Measurements from ENCODE around the gene CPO.

CPO gene

DNA sequence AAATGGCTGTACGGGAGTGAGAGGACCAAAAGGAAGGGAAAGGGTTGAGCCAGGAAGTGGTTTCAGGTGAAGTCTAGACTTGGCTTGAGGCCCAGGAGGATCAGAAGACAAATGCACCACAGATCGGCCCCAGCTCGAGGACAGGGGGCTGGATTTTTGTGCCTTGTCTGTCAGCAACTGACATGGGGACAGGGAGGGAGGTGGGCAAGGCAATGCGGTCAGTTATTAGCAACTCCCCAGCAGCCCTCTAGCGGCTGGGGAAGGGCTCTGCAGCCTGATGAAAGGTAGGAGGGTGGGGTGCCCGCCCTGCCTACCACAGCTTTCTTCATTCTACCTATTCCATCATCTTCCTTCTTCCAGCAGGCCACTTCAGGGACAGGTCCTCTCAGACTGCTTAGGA is 50.0 kb downstream of the CPO start:
- DNase-seq (ENCODE audit: insufficient read length) (peak; percentile 14), FAIRE-seq (peak; percentile 78)
- no peak for TF ChIP-seq POLR2A (IDR thresholded peaks at IDR 0.05; ENCODE audit: low read depth, low read length)
- TF ChIP-seq TAF1 (IDR thresholded peaks at IDR 0.05; ENCODE audit: borderline replicate concordance, low read depth, low read length) = no peak
- TF ChIP-seq POLR2AphosphoS5 (IDR thresholded peaks at IDR 0.05; ENCODE audit: low read depth, low read length) = no peak

DNA sequence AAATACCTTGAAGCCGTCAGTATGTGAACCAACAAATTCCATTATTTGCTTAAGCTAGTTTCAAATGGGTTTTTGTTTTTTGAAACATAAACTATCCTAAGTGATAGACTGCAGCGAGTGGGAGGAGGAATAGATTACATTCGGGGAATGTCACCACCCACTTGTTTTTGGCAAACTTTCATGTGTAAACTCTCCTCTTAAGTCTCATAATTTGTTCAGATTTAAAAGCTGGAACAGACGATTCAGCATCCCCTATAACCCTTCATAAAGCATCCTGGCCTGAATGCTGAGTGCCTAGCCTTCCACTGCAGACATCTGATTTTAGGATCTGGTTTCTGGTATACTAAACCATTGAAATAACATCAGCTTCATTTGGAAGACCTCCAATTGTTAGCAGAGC is 51.0 kb downstream of the CPO start:
- FAIRE-seq = no peak
- no peak for DNase-seq (ENCODE audit: insufficient read length)
- TF ChIP-seq POLR2AphosphoS5 (IDR thresholded peaks at IDR 0.05; ENCODE audit: low read depth, low read length) (no peak), TAF1 (IDR thresholded peaks at IDR 0.05; ENCODE audit: borderline replicate concordance, low read depth, low read length) (no peak), POLR2A (IDR thresholded peaks at IDR 0.05; ENCODE audit: low read depth, low read length) (no peak)

GRCh38 chr2:206991070-206991469 is 51.8 kb downstream of the CPO start:
- no peak for FAIRE-seq
- no peak for TF ChIP-seq POLR2A (IDR thresholded peaks at IDR 0.05; ENCODE audit: low read depth, low read length)
- no peak for TF ChIP-seq POLR2AphosphoS5 (IDR thresholded peaks at IDR 0.05; ENCODE audit: low read depth, low read length)
- TF ChIP-seq TAF1 (IDR thresholded peaks at IDR 0.05; ENCODE audit: borderline replicate concordance, low read depth, low read length) = no peak
- no peak for DNase-seq (ENCODE audit: insufficient read length)

DNA sequence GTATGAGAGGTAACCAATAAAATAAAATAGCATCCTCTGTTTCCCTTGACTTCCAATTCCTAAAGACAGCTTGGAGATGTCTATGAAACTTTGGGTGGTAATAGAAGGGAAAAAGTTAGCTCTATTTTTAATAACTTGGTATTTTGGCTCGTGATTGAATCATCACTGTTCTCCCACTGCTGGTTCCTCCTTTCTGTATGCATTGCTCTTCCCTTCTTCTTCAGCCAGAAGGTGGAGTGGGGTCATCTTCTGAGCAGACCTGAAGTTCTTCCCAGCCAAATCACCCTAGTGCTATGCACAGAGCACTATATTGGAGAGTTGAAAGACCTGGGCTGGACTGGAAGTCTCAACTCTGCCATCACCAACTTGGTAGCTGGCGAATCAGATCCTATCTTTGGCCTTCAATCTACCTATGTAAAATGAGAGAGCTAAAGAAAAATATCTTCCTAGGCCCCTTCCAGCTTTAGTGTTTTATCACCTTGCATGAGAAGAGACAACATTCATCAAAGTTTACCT is 54.1 kb downstream of the CPO start:
- no peak for DNase-seq (ENCODE audit: insufficient read length)
- FAIRE-seq = no peak
- TF ChIP-seq POLR2AphosphoS5 (IDR thresholded peaks at IDR 0.05; ENCODE audit: low read depth, low read length) (no peak), TAF1 (IDR thresholded peaks at IDR 0.05; ENCODE audit: borderline replicate concordance, low read depth, low read length) (no peak), POLR2A (IDR thresholded peaks at IDR 0.05; ENCODE audit: low read depth, low read length) (no peak)

DNA sequence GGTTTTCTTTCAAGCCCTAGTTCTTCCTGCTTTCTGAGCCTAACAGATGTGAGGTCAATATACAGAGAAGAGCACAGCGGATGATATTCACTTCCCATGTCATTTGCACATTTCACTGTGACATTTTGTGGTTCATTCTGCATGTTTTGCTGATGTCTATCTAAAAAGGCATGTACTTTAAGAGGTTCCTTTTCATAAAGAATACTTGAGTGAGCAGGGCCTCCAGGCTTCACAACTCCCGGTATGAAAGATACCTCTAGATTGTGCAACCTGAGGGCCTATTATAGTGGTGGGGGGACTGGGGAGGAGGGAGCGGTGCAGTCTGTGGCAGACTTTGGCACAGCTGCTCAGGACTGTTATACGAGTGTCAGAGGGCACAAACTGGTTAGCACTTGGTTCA is 54.6 kb downstream of the CPO start:
- no peak for FAIRE-seq
- TF ChIP-seq POLR2AphosphoS5 (IDR thresholded peaks at IDR 0.05; ENCODE audit: low read depth, low read length) (no peak), POLR2A (IDR thresholded peaks at IDR 0.05; ENCODE audit: low read depth, low read length) (no peak), TAF1 (IDR thresholded peaks at IDR 0.05; ENCODE audit: borderline replicate concordance, low read depth, low read length) (no peak)
- no peak for DNase-seq (ENCODE audit: insufficient read length)

DNA sequence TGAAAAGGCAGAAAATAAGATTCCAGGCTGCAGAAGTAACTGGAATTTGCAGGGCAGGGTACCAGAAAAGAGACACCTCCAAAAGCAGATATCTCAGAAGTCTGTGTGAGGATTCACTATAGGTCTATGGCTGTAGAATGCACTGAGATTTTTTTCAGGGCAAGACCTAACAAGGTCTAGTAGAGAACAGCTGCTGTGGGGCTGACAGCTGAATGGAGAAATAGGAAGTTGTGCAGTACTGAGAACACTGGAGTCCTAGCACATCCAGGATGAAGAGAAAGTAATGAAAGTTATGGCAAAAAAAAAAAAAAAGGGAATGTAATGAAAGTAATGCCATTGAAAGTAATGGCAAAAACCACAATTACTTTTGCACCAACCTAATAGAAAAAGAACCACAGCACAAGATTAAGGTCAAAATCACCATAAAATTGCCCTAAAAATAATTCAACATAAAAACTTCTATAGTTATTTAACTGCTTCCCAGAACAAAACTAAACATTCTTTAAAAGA is 57.3 kb downstream of the CPO start:
- TF ChIP-seq POLR2AphosphoS5 (IDR thresholded peaks at IDR 0.05; ENCODE audit: low read depth, low read length) (no peak), TAF1 (IDR thresholded peaks at IDR 0.05; ENCODE audit: borderline replicate concordance, low read depth, low read length) (no peak), POLR2A (IDR thresholded peaks at IDR 0.05; ENCODE audit: low read depth, low read length) (no peak)
- FAIRE-seq = no peak
- DNase-seq (ENCODE audit: insufficient read length) = no peak

GRCh38 chr2:207008105-207008990 is 69.0 kb downstream of the CPO start:
- FAIRE-seq (no peak), DNase-seq (ENCODE audit: insufficient read length) (no peak)
- TF ChIP-seq TAF1 (IDR thresholded peaks at IDR 0.05; ENCODE audit: borderline replicate concordance, low read depth, low read length) = no peak

DNA sequence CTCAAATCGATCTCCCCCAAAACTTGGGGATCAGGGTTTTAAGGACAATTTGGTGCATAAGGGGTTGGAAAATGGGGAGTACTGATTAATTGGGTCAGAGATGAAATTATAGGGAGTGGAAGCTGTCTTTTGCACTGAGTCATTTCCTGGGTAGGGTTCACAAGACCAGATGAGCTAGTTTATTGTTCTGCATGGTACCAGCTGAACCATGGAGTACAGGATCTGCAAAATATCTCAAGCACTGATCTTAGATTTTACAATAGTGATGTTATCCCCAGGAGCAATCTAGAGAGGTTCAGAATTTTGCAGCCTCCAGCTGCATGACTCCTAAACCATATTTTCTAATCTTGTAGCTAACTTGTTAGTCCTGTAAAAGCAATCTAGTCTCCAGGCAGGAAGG is 73.1 kb downstream of the CPO start:
- FAIRE-seq (no peak), DNase-seq (ENCODE audit: insufficient read length) (no peak)
- no peak for TF ChIP-seq POLR2AphosphoS5 (IDR thresholded peaks at IDR 0.05; ENCODE audit: low read depth, low read length)

DNA sequence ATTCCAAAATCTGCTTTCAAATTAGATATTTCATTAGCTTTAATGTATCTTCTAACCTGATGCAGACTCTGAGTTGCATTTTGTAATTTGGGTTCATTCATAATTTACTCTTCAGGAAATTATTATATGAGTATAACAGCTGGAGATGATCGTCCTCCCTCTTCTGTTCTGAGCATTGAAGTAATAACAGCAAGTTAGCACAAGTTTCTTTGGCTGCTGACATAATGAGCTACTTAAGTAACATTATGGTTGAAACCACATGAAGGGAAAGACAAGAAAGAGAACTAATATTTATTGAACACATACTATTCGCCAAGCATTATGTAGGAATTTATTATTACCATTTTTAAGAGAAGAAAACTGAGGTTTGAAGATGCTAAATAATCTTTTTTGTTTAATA is 75.1 kb downstream of the CPO start:
- no peak for TF ChIP-seq POLR2AphosphoS5 (IDR thresholded peaks at IDR 0.05; ENCODE audit: low read depth, low read length)
- no peak for TF ChIP-seq POLR2A (IDR thresholded peaks at IDR 0.05; ENCODE audit: low read depth, low read length)
- TF ChIP-seq TAF1 (IDR thresholded peaks at IDR 0.05; ENCODE audit: borderline replicate concordance, low read depth, low read length) = no peak
- DNase-seq (ENCODE audit: insufficient read length) (no peak), FAIRE-seq (no peak)

GRCh38 chr2:207015901-207016300 is 76.6 kb downstream of the CPO start:
- DNase-seq (ENCODE audit: insufficient read length) = no peak
- no peak for TF ChIP-seq TAF1 (IDR thresholded peaks at IDR 0.05; ENCODE audit: borderline replicate concordance, low read depth, low read length)
- no peak for TF ChIP-seq POLR2A (IDR thresholded peaks at IDR 0.05; ENCODE audit: low read depth, low read length)
- TF ChIP-seq POLR2AphosphoS5 (IDR thresholded peaks at IDR 0.05; ENCODE audit: low read depth, low read length) = no peak
- FAIRE-seq = no peak
